HL-60 (cell line): ENCODE data around the gene PKIB.

Experiments
- CTCF ChIP-seq: IDR thresholded peaks from one replicate; pipeline ENCODE4 v1.5.1; 2011; ENCODE audit warnings: low read length, control low read depth, inconsistent platforms; ENCODE audit not compliant: insufficient read depth
- GABPA ChIP-seq: IDR thresholded peaks from 2 replicates; pipeline ENCODE4 v1.6.1; 2012; ENCODE audit warnings: low read depth
- POLR2AphosphoS5 ChIP-seq: IDR thresholded peaks from 2 replicates; pipeline ENCODE4 v1.6.1; 2012; ENCODE audit warnings: low read depth

- TF ChIP-seq CTCF = no peak
- no peak for TF ChIP-seq GABPA
- no peak for TF ChIP-seq POLR2AphosphoS5
Observed at GRCh38 chr6:122665929-122666328, 55.7 kb downstream of the PKIB start.
